NCI-H1417 treated with DMSO at 0.1 percent for 48 hours (cell line): ENCODE measurements around the gene IRX1.

Experiments
- DNase-seq: peaks from one replicate; lab custom pipeline; 2025; lab: John Stamatoyannopoulos, UW

Gene IRX1

GRCh38 chr5:3595006-3595961 lies at the start of gene IRX1:
Gene IRX1 (plus strand): TSS chr5:3595832. CDS start chr5:3596106, 274 bp downstream.
- no peak for DNase-seq

GRCh38 chr5:3546028-3546427 lies 49.6 kb upstream of the IRX1 start:
- DNase-seq = no peak

DNA sequence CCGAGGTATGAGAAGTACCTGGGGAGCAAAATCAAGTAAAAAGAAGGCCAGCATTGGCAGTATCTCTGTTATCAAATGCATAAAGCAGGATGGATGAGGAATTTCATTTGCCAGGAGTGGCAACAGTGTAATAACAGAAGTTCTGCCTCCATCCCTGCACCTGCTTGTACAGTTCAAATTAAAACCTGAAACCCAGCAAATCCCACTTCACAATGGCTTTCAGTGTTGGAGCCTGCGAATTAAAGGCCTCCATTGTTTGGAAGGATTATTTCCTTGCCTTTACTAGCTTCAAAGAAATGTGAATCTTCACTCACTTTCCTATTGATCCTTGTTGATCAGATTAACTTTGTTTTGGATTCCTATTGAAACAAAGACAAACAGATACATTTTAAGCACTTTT lies 31.5 kb upstream of the IRX1 start:
- no peak for DNase-seq

DNA sequence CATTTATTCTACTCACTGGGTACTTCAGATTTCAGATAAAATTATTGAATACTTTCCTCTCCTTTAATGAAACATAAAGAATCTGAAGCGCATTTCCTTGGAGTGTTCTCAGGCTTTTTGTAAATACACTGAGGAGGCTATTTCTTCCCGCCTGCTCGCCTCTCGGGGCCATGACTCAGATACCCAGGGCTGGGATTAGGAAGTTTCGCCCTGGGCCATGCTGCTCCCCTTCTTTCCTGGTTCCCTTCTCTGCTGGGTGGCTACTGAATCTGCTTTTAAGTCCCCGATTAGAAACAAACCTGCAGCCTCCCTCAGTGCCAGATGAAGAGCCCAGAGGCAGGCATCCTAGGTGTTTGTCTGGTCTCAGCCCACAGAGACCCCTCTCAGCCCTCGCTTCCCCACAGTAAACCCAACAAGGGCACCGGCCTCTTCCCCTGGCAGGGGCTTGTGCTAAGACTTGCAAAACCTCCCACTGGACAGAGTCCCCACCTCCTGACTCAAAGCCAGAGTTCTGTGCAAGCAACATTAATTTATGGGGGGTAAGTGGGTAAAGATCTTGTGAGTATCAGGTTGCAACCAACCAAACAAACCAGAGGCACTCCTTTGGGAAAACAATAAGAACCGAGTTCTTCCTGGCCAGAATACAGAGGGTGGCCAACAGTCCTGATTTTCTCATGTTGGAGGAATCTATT lies 30.7 kb upstream of the IRX1 start:
- no peak for DNase-seq

- DNase-seq = no peak
Measured at GRCh38 chr5:3584724-3585531, 10.7 kb upstream of the IRX1 start.

GRCh38 chr5:3590161-3590966 lies 5.3 kb upstream of the IRX1 start:
- no peak for DNase-seq

DNA sequence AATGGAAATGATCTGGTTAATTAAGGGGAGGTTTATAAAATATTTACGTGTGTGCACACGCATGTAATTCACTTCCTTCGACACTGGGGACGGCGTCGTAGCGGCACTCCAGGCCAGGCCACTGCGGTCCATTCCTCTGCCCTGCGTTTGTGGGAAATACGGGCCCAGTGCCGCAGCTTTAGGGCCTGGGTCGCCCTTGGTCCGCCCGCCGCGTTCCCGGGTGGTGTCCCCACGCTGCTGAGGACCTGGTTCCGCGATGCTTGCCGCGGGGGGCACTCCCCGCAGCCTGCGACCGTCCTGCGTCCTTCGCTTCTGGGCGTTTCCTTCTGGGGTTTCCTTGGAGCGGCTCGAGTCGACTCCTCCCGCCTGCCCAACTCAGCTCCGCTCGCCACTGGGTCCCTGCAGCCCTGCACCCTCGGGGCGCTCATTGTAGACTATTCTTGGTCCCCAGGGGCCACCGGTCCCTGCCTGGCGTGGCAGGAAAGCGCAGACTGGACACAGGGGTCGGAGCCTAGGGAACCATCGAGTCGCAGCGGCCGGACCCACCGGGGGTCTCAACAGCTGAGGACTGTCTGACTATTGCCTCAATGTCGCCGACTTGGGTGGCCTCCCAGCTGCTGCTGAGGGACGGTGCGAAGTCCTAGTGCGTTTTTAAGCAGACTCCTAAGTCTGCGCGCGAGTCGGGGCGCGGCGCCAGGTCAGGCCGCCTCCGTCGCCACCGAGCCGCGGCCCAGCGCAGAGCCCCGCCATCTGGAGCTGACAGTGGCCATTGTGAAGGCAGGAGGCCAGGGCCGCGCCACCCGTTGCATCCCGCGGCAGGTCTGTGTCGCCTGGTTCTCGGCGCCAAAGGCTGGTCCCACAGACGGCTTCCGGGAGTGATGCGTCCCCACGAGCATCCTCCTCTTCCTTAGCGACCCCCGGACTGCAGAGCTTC lies 4.4 kb upstream of the IRX1 start:
- DNase-seq = no peak

DNA sequence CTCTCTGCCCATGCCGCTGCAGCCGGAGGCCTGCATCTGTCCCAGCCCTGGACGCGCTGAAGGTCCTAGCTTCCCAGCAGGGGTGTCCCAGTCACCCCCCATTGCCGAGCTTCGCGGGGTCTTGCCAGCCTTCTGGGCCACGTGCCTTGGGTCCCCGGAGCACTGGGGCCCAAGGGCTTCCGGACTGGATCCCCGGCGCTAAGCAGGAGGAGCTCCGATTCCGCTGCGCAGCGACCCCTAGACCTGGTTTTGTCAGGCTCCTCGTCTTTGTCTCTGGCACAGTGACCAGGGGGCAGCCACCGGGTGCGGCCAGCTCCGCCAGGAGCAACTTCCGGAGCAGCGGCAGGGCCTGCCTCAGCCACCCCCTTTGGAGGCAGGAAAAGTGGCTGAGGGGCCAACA lies 3.3 kb upstream of the IRX1 start:
- no peak for DNase-seq

- DNase-seq = no peak
Measured at GRCh38 chr5:3593771-3594509, 1.7 kb upstream of the IRX1 start.

- no peak for DNase-seq
Measured at GRCh38 chr5:3594510-3595005, 1.1 kb upstream of the IRX1 start.

DNA sequence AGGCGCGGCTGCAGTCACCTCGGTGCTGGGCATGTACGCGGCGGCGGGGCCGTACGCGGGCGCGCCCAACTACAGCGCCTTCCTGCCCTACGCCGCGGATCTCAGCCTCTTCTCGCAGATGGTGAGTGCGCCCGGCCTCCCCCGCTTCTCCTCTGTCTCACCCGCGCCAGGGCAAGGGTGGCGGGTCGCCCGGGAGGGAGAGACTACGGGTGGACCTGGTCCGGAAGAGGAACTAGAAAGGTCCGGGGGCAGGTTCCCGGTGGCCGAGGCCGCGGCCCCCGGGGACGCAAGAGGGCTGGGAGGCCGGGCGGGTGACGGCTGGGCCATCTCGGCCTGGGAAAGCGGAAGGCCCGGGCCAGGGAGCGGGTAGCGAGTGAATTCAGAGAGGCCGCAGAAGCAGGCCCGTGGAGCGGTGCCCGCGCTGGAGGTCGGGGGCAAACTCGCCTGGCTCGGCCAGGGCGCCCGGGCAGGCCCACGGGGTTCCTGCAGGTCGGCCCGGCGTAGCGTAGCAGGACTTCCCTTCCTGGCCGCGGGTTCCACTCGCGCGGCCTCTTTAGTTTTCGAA lies 711 bp downstream of the IRX1 start:
- no peak for DNase-seq

DNA sequence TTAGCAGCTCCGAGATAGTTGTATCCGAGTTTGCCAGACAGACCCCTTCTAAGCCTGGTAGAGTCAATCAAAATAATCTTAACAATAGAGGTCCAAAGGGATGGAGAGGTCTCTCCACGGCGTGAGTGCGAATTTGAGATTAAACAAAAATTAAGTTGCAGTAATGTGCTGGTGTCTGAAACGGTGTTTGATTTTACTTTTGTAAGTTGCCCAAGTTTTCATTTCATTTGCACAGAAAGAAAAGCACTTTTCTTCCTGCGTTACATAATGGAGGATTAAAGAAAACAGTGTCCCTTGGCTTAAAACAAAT lies 1.2 kb downstream of the IRX1 start:
- DNase-seq = no peak

DNA sequence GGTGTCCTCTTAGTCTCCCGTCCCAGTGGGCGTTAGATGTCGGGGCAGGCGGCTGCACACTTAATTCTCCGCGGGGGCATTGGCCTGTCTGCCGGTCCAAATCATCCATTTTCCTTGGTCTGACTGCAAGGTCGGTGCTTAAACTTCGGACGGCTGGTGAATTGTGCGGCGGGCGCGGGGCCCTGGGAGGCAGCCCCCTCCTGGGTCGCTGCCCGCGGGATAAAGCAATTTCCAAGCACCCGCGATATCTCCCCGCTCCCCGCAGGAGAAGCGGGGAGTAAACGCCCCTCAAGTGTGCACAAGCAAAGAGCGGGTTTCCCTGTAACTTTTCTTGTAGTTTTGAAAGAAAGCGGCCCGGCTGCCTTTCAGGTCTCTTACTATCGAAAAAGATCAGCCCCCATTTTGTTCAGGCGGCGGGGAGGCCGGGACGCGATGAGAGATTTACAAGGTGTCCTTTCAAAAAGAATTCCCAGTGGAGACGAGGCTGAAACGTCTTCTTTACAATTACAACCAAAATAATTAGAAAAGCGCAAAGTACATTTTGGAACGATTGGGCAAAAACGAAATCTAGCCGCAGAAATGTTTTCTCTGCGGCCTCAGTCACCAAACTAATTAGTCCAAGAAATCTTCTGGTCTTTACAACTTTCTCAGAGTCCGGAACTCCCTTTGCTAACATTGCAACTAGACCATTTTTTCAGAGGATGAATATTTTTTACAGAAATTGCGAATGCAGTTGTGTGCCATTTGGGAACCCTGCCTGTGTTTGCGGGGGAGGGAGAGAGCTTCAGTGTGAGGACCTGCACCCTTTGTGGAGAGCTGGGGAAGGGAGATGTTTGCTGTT lies 1.8 kb downstream of the IRX1 start:
- no peak for DNase-seq

DNA sequence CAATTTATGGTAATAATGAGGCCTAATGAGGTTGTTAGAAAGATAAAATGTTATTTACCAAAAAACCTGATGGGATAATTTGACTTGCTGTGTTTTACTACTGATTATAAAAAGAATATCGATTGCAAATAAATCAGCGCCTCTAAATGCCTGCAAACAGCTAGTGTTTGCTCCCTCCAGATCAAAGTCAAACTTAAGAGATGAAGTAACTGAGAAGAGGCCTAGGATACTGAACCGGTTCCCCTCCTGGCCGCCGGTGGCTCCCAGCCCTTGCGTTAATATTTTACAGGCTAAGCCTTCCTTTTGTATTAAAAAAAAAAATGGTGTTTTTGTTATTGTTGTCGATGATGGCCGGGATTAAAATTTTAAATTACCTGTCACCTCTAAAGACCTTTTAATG lies 2.6 kb downstream of the IRX1 start:
- no peak for DNase-seq

- no peak for DNase-seq
Measured at GRCh38 chr5:3598769-3599211, 3.2 kb downstream of the IRX1 start.

DNA sequence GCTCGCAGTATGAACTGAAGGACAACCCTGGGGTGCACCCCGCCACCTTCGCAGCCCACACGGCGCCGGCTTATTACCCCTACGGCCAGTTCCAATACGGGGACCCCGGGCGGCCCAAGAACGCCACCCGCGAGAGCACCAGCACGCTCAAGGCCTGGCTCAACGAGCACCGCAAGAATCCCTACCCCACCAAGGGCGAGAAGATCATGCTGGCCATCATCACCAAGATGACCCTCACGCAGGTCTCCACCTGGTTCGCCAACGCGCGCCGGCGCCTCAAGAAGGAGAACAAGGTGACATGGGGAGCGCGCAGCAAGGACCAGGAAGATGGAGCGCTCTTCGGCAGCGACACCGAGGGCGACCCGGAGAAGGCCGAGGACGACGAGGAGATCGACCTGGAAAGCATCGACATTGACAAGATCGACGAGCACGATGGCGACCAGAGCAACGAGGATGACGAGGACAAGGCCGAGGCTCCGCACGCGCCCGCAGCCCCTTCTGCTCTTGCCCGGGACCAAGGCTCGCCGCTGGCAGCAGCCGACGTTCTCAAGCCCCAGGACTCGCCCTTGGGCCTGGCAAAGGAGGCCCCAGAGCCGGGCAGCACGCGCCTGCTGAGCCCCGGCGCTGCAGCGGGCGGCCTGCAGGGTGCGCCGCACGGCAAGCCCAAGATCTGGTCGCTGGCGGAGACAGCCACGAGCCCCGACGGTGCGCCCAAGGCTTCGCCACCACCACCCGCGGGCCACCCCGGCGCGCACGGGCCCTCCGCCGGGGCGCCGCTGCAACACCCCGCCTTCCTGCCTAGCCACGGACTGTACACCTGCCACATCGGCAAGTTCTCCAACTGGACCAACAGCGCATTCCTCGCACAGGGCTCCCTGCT lies 3.8 kb downstream of the IRX1 start:
- no peak for DNase-seq
